SIG-M5 treated with dmso at 0.1 percent for 504 hours (cell line): ENCODE measurements around the gene CCL16.
A peak's percentile ranks its signal among the peaks of the same experiment; 100 is the strongest.
"Not testable (repeated sequence)": the region's sequence is repeated elsewhere in the genome, so short reads cannot be mapped to it uniquely, and the experiment has no call there.

Source experiments
- DNase-seq: peaks from one replicate; lab custom pipeline; 2025; ENCODE audit not compliant: unreplicated experiment; lab: John Stamatoyannopoulos, UW

The CCL16 gene

DNA sequence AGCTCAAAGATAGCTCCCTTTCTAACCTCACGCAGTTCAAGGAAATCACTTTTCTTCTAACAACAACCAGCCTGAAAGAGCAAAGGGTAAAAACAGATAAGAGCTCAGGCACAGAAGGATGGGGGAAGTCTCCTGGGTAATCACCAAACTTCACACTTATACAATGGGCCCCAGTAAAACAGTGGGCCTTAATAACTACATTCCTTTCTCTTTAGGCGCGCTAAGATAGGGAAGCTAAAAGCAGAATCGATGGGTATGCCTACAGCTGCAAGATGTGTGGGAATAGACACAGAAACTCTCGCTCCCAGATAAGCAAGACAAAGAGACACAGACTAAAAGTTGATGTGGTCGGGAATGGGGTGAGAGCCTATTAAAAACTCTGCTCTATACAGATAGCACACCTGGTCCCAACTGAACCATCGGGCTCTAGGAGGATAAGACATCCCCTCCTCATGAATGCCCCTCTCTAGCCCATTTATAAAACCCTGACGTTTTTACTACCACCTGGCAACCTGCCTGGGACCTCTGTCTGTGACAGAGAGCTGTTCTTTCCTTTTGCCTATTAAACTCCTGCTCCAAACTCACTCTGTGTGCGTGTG, 38.6 kb downstream of the CCL16 start:
- no peak for DNase-seq

DNA sequence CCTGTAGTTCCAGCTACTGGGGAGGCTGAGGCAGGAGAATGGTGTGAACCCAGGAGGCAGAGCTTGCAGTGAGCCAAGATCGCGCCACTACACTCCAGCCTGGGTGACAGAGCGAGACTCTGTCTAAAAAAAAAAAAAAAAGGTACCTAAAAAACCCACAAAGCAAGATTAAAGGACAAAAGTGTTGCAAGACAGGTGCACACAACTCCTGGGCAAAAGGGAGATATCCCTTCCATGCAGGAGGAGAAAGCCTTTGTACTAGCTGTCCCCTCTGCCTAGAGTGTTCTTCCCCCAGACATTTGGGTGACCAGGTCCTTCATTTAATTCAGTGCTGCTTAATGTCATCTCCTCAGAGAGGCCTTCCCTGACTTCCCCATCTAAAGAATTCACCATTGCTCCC, 42.8 kb downstream of the CCL16 start:
- not testable (repeated sequence) for DNase-seq

DNA sequence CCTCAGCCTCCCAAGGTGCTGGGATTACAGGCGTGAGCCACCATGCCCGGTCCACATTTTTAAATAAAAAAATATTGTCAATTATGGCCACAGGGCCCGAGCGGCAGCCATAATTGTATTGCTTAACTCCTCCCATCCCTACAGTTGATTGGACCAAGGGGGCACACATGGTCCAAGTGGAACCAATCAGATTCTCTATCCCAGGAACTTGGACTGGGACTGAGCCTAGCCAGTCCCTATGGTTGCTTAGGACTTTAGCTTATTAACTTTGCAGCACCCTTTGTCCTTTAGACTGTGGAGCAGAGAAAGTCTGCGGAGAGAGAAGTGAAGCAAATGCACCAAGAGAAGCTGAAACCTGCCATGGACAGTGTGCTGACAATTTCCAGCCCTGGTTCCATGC, 45.2 kb downstream of the CCL16 start:
- DNase-seq, result no peak

DNA sequence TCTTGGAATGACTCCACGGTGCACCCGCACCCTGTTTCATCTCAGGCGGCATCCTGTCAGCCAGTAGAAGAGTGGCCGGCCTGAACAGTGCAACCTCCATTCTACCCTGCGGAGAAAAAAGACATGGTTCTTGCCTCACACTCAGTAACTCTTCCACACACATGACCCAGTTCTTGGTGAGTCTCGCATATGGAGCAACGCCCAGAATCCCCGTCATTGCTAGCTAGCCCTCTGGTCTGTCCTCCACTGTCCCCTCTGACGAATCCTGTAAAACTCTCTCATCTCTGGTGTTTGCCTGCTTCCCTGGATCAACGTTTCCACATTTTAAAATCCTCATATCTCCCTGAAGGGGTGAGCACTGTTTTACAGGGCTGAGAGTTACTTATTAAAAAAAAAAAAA, 46.5 kb downstream of the CCL16 start:
- DNase-seq, result no peak

DNA sequence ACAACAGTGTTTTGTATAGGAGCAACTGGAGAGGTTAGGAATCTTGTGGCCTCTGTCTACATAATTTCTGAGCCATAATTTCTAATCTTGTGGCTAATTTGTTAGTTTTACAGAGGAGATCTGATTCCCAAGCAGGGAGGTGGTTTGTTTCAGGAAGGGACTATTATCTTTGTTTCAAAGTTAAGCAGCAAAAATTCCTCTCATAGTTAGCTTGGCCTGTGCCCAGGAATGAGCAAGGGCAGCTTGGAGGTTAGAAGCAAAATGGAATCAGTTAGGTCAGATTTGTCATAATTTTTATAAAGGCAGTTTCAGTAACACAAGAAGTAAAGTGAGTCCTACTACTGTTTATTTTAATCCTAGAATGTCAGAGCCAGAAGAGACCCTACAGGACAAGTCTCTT, 48.7 kb downstream of the CCL16 start:
- DNase-seq, result no peak

DNA sequence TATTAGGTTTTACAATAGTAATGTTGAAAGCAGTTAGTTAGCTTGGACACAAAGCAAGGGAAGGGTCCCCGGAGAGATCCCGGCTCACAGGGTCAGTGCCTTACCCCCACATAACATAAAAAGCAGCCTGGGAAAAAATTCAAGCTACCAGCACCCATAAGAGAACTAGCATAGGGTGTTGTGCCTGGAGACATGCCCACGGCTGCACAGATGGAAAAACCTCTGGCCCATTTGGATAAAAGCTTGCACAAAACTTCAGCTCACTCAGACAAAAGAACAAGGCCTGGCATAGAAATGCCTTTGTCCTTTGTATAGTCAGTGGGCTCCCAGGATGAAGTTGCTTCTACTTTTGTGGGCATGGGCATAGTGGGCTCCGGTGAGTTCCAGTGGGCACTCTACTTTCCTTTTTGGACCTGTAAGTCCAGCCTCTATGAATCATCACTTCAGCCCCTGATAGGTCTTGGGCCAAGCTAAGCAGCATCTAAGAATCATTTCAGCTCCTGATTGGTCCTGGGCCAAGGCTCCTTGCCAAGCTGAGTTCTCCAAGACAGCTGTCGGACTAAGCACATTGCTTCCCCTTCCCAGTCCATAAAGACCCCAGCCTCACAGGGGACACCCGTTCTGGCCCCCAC, 49.4 kb downstream of the CCL16 start:
- DNase-seq, result no peak

DNA sequence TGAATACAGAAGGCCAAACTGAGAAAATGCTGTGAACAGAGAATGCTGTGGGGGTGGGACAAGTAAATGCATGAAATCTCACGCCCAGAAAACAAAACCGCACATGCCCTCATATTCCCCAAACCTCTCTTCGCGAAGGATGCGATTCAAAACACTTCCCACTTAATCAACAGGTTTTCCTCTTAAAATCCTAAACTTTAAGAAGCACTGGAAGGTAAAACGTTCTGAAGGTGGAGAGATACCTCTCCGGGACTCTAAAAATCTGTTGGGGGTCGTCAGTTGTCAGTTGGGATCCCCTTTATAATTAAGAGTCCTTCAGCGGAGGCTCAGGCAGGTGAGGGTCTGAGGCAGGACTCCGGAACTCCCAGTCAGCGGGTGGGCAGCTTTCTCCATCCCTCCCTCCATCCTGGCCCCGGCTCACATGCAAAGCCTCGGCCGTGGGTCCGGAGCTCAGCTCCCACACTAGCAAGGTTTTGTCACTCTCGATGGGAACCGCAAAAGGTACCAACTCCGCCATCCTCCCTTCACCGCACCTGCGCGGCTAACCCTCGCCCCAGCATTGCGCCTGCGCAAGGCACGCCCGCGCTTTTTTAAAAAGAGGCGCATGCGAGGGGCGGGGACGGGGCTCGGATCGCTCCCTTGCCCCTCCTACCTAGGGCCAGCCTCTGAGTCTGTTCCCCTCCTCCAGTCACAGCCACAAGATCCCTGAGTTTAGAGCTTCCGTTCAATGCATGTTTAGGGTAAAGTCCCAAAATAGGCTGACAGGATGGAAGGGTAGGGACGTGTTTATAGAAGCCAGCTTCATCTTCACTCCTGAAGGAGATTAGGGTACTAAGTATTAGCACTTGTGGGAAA, 50.9 kb downstream of the CCL16 start, which contains the start of gene RDM1:
RDM1 (minus strand) TSS at position 563 of the 855 bp plus-strand sequence; CDS start at position 517, 46 bp downstream.
- DNase-seq, result peak; percentile 94

DNA sequence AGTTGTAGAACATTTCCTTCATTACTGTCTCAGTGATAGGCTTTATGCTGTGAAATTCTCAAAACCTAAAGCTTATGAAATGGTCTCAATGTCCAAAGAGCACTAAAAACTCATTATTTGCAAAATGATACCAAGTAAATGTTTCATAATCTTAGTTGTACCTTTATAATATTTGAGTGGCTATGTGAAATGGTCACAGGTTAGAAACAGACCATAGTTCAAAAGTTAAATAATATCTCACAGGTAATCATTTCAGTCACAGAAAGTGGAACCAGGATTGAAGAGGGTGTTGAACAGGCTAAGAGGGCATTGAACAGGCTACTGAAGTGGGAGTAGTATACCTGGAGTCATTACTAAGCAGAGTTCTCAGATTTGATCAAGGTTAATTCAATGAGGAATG, 53.6 kb downstream of the CCL16 start:
- DNase-seq, result no peak
